Measurements from ENCODE around the gene LENG1.
A peak's percentile ranks its signal among the peaks of the same experiment; 100 is the strongest.

LENG1 gene

DNA sequence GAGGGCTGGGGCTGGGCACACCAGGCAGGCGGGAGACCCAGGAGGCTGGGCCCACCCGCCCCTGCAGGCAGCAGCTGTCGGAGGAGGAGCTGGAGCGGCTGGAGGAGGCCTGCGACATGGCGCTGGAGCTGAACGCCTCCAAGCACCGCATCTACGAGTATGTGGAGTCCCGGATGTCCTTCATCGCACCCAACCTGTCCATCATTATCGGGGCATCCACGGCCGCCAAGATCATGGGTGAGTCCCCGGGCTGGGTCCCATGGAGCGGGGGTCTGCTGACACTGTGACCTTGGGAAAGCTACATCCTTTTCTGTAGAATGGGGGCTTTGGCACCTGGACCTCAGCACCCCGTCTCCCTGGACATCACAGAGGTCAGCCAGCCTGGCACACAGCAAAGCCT is 35.8 kb downstream of the LENG1 start:
- TF ChIP-seq, protein P1, sequence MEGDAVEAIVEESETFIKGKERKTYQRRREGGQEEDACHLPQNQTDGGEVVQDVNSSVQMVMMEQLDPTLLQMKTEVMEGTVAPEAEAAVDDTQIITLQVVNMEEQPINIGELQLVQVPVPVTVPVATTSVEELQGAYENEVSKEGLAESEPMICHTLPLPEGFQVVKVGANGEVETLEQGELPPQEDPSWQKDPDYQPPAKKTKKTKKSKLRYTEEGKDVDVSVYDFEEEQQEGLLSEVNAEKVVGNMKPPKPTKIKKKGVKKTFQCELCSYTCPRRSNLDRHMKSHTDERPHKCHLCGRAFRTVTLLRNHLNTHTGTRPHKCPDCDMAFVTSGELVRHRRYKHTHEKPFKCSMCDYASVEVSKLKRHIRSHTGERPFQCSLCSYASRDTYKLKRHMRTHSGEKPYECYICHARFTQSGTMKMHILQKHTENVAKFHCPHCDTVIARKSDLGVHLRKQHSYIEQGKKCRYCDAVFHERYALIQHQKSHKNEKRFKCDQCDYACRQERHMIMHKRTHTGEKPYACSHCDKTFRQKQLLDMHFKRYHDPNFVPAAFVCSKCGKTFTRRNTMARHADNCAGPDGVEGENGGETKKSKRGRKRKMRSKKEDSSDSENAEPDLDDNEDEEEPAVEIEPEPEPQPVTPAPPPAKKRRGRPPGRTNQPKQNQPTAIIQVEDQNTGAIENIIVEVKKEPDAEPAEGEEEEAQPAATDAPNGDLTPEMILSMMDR (IDR thresholded peaks at IDR 0.05; ENCODE audit: insufficient read depth, low read depth, low read length, missing control alignments), result no peak
- no peak for DNase-seq (ENCODE audit: low read depth)
- H3K4me3 ChIP-seq (ENCODE audit: low read length), result no peak overlapping the region

DNA sequence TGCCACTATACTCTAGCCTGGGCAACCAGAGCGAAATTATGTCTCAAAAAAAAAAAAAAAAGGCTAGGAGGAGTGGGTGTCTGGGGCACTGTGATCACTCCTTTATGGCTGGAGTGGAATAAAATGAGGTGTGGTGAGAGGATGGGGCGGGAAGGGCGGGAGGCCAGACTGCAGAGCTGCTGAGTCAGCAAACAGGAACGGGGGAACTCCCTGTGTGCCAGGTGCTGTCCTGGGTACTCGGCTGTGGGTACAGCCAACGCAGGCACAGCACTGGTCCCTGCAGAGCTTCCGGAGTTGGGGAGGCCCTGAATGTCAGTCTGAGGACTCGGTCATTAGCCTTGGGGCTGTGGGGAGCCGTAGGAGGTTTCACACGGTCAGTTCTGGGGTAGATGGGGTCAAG is 38.3 kb downstream of the LENG1 start:
- H3K4me3 ChIP-seq (ENCODE audit: low read length), result no peak overlapping the region
- TF ChIP-seq, protein P1 (IDR thresholded peaks at IDR 0.05; ENCODE audit: insufficient read depth, low read depth, low read length, missing control alignments), result no peak
- no peak for DNase-seq (ENCODE audit: low read depth)

DNA sequence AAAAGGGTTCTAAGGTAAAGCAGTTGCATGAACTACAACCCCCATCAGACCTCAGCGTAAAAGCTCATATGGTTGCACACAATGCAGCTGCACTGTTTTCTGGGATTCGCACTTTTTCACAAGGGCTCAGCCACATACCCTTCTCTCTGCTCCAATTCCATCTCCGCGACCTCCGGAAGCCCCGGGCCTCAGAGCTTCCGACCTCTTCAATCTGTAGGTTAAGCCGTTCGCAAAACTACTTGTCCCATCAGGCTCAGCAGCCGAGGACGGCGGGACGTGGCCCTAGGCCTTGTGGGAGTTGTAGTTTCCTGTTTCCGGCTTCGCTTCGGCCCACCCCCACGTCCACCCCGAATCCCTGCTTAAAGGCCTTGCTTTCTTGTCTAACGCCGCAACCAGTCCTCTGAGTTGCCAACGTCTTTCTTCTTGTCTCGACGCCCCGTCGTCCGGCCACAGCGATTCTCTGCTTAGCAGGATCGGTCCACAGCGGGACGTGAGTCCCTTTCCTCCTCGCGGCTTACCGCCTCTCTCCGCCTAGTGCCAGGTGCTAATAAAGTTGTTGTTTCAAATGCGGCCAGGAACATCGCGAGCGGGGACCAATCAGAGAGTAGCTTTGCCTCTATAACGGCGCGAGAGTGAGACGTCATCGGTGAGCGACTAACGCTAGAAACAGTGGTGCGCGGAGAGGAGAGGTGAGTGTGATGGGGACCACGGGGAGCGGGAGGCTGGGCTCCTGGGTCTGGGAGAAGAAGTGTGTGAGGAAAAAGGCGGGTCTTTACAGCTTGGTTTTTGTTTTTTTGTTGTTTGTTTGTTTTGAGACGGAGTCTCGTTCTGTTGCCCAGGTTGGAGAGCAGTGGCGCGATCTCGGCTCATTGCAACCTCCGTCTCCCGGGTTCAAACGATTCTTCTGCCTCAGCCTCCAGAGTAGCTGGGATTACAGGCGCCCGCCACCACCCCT is 44.1 kb downstream of the LENG1 start, which contains the start of the genes PRPF31 and TFPT:
TSS of gene PRPF31 (plus strand) at position 646 of the 955 bp plus-strand sequence. CDS start 2,525 bp downstream, outside the sequence.
TSS of gene TFPT (minus strand) at position 549 of the 955 bp plus-strand sequence. CDS start at position 161, 388 bp downstream.
- H3K4me3 ChIP-seq (ENCODE audit: low read length), result peak within 1 kb of the TSS; percentile 91
- peak; percentile 99 for DNase-seq (ENCODE audit: low read depth)
- TF ChIP-seq, protein P1 (IDR thresholded peaks at IDR 0.05; ENCODE audit: insufficient read depth, low read depth, low read length, missing control alignments), result no peak

DNA sequence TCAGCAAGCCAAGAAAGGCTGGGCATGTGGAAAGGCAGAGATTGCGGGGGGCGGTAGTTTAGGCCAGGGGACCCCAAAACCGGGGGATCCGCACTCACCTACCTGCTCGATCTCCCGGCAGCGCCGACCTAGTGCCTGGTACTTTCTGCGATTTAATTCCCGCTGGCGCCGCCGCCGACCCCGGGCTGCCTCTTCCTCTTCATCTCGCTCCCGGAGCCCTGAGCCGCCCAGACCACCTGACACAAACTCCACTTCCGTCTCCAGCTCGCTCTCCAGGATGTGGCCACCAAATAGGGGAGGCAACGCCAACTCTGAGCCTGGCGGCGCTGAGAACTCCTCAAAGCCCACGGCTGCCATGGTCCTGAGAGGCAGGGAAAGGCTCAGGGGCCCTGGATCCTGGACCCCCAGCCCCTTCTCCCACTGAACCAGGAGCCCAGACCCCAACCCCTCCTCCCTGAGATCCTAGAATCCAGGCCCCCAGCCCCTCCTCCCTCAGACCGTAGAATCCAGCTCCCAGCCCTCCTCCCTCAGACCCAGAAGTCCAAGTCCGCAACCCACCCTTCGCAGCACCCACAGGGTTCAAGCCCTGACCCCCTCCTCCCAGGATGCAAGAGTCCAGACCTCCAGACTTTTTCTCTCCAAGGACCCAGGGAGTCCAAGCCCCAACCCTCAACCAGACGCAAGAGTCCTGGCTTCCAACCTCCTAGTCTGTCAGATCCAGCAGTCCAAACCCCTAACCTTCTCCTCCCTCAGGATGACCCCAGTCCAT is 45.0 kb downstream of the LENG1 start:
- TF ChIP-seq, protein P1 (IDR thresholded peaks at IDR 0.05; ENCODE audit: insufficient read depth, low read depth, low read length, missing control alignments), result no peak
- H3K4me3 ChIP-seq (ENCODE audit: low read length), result peak overlapping the region; percentile 91
- peak; percentile 34 for DNase-seq (ENCODE audit: low read depth)

DNA sequence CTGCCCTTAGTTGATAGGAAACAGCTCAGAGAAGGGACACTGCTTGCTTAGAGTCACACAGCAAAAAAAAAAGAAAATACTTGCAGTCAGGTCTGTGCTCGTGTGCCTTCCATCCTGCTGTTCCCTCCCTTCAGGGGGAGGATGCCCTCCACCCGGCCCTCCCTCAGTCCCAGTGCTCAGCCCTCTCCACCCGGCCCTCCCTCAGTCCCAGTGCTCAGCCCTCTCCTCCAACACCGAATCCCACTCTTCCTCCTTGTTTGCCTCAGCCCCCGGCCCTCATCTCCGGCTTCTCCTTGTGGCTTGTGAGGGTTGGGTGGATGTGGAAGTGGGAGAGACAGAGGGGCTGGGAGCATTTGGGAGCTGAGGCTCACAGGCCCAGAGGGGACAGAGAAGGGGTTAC is 49.9 kb downstream of the LENG1 start:
- TF ChIP-seq, protein P1 (IDR thresholded peaks at IDR 0.05; ENCODE audit: insufficient read depth, low read depth, low read length, missing control alignments), result no peak
- no peak for DNase-seq (ENCODE audit: low read depth)

DNA sequence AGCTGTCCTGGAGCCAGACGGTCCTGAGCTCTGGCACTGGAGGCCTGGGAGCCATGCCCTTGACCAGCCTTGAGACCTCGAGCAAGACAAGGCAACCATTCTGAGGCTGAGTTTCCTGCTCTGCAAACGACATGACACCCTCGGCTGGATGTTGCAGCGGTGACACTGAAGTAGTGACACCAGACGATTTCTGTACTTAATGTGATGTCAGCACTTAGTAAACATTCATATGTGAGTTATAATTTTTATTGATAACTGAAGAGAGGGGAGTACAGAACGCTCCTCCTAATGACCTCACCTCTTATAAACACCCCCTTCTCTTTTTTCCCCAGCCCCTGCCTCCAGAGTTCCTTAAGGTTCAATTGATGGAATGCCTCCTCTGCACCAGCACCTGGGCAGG is 51.0 kb downstream of the LENG1 start:
- TF ChIP-seq, protein P1 (IDR thresholded peaks at IDR 0.05; ENCODE audit: insufficient read depth, low read depth, low read length, missing control alignments), result no peak
- no peak overlapping the region for H3K4me3 ChIP-seq (ENCODE audit: low read length)
- no peak for DNase-seq (ENCODE audit: low read depth)

More for the DNA sequence above, 49.9 kb downstream of the LENG1 start:
- no peak overlapping the region for H3K4me3 ChIP-seq (ENCODE audit: low read length)
